Measurements from ENCODE around the gene IL12RB1. TPM values are rescaled to one million over a fixed set of nuclear protein-coding genes. Genes with fewer than 3 reads are reported as not detected.

IL12RB1 gene
- total RNA-seq, 4 donors from 2014 or later = 0.49 to 4.8 (median 2.2) TPM

DNA sequence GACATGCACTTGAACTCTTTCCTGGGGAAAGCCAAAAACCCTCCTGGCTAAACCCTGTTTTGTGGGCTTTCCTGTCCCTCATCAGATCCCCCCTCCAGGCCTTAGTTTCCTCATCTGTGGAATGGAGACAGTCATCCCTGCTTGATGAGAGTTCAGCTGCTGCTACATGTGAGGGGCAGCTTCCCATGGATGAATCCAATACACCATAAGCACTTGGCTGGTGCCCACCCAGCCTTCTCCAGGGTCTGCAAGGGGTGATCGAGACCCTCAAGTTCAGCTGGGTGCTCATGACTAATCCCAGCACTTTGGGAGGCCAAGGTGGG lies 21.6 kb downstream of the IL12RB1 start:
- no peak for TF ChIP-seq CTCF (IDR thresholded peaks at IDR 0.05; ENCODE audit: low read depth)

- no peak for TF ChIP-seq CTCF (IDR thresholded peaks at IDR 0.05; ENCODE audit: low read depth)
These were observed 23.3 kb downstream of the IL12RB1 start for GRCh38 chr19:18063463-18063862.

DNA sequence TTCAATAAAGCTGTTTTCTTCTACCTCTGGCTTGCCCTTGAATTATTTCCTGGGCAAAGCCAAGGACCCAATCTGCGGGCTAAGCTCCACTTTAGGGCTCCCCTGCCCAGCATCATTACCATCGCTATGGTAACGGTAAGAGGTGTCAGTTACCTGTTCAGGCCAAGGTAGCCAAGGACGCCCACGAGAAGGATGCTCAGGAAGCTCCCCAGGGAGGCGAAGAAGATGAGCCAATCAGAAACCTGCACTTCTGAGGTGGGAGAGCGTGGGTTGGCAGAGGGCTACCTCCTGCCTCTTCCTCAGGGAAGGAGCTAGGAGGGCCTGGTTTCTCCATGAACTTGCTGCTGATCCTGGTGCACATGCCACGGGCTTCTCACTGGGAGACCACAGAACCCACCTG lies 24.7 kb downstream of the IL12RB1 start:
- TF ChIP-seq CTCF (IDR thresholded peaks at IDR 0.05; ENCODE audit: low read depth) = no peak

- no peak for TF ChIP-seq CTCF (IDR thresholded peaks at IDR 0.05; ENCODE audit: low read depth)
These were observed 26.3 kb downstream of the IL12RB1 start for GRCh38 chr19:18060472-18060871.

GRCh38 chr19:18059902-18060301 lies 26.8 kb downstream of the IL12RB1 start:
- TF ChIP-seq CTCF (IDR thresholded peaks at IDR 0.05; ENCODE audit: low read depth) = no peak

GRCh38 chr19:18059297-18059696 lies 27.4 kb downstream of the IL12RB1 start:
- no peak for TF ChIP-seq CTCF (IDR thresholded peaks at IDR 0.05; ENCODE audit: low read depth)

DNA sequence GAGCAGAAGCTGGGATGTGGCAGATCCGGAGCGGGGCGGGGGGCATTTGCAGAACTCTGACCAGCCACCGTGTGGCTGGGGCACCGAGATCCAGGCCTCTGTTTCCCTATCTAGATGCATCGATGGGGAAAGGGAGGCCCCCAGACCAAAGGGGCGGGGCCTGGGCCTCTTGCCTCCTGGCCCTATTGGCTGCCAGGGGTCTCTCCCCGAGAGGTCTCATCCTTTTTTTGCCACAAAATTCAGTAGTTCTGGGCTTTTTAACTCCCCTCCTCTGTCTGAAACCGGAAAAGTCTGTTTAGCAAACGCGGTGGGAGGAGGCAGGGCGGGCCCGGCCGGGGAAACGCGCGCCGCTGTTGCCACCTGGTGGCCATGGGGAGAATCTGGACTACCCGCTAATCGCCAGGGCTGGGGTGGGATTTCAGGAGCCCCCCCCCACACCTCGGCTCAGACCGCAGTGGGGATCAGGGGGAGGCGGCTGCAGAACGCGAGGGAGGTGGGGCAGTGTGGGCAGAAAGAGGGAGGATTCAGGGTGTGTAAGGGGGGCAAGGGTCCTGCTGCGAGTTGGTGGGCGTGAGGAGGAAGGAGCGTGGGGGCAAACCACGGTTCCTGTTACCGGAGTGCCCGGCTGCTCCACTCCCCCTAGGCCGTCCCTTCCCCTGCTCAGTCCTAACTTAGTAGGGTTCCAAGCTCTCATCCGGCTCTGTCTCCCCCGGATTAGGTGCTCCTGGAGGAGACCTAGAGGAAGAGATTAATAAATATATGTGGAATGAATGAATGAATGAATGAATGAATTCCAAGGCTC lies 28.3 kb downstream of the IL12RB1 start:
- TF ChIP-seq CTCF (IDR thresholded peaks at IDR 0.05; ENCODE audit: low read depth) = no peak

All from subcutaneous adipose tissue (tissue), 4 donors.